GM10266 (cell line): ENCODE data around the gene PRR22.
"Not testable (repeated sequence)": the region's sequence is repeated elsewhere in the genome, so short reads cannot be mapped to it uniquely, and the experiment has no call there.

Experiments used
- DNase-seq: peaks from one replicate; pipeline ENCODE4 v3.0.0; 2012; ENCODE audit errors: extremely low spot score
- TF ChIP-seq, protein P1 (sequence below): IDR thresholded peaks from 2 replicates; pipeline ENCODE4 v1.5.1; 2012; ENCODE audit warnings: mild to moderate bottlenecking, low read depth; ENCODE audit not compliant: control insufficient read depth, insufficient read depth; ENCODE audit errors: missing control alignments

PRR22 gene

DNA sequence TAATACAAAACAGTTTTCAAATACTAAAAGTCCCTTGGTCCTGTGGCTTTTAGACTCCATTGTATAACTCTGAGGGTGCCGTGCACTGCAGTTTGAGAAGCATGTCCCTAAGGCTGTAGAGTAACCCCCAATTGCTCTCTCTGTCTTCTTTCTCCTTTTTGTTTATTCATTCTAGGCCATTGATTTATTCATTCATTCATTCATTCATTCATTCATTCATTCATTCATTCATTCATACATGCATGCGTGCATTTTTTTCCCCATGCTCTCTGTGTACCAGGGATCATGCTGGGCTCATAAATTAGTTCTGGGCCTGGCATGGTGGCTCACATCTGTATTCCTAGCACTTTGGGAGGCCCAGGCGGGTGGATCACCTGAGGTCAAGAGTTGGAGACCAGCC is 19.3 kb downstream of the PRR22 start:
- DNase-seq = no peak
- TF ChIP-seq, protein P1, sequence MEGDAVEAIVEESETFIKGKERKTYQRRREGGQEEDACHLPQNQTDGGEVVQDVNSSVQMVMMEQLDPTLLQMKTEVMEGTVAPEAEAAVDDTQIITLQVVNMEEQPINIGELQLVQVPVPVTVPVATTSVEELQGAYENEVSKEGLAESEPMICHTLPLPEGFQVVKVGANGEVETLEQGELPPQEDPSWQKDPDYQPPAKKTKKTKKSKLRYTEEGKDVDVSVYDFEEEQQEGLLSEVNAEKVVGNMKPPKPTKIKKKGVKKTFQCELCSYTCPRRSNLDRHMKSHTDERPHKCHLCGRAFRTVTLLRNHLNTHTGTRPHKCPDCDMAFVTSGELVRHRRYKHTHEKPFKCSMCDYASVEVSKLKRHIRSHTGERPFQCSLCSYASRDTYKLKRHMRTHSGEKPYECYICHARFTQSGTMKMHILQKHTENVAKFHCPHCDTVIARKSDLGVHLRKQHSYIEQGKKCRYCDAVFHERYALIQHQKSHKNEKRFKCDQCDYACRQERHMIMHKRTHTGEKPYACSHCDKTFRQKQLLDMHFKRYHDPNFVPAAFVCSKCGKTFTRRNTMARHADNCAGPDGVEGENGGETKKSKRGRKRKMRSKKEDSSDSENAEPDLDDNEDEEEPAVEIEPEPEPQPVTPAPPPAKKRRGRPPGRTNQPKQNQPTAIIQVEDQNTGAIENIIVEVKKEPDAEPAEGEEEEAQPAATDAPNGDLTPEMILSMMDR = no peak

DNA sequence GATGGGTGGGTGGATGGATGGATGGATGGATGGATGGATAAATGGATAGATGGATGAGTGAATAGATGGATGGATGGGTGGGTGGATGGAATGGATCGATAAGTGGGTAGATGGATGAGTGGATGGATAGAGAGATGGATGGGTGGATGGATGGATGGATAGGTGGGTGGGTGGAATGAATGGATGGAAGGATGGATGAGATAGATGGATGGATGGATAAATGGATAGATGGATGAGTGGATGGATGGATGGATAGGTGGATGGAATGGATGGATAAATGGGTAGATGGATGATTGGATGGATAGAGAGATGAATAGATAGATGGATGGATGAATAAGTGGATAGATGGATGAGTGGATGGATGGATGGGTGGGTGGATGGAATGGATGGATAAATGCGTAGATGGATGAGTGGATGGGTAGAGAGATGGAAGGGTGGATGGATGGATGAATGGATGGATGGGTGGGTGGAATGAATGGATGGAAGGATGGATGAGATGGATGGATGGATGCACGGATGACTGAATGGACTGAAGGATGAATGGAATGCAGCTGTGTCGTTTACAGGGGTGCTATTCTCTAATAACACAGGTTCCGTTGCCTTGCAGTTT is 21.8 kb downstream of the PRR22 start:
- TF ChIP-seq, protein P1 = no peak
- no peak for DNase-seq

DNA sequence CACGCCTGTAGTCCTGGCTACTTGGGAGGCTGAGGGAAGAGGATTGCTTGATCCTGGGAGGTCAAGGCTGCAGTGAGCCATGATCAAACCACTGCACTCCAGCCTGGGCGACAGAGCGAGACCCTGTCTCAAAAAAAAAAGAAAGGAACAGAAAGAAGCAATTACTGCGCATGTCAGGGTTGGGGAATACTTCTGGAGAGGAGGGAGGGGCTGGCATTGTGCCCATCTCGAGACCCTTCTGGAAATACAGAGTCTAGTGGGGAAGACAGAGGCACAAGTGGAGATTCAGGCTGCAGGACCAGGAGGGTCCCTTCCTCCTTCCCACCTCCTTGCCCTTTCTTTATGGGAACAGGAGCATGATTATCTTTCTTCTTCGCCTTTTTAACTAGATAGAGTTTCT is 30.8 kb downstream of the PRR22 start:
- TF ChIP-seq, protein P1 = no peak
- DNase-seq = no peak

DNA sequence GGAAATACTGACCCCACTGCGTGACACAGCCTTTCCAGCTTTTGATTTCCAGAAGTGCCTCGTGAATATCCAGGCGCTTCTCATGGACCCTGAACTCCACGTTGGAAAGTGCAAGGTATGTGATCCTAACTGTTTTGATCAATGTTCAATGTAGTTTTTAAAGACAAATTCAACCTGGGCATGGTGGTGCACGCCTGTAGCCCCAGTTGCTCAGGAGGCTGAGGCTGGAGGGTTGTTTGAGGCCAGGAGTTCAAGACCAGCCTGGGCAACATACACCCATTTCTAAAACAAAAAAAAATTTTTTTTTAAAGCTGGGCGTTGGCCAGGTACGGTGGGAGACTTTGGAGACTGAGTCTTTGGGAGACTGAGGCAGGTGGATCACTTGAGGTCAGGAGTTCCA is 32.8 kb downstream of the PRR22 start:
- TF ChIP-seq, protein P1 = no peak
- no peak for DNase-seq

DNA sequence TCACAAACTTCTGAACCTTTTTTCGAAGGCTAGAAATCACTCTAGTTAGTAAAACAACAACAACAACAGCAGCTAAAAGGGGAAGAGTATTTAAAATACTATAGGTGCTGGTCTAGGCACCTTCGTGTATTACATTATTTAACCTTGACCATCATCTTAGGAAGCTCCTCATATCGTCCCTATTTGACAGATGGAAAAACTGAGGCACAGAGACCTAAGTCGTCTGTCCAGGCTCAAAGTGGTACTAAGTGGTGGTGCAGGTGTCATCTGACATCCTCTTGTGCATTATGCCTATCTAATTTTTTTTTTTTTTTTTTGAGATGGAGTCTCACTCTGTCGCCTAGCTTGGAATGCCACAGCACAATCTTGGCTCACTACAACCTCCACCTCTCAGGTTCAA is 35.0 kb downstream of the PRR22 start:
- TF ChIP-seq, protein P1 = no peak
- no peak for DNase-seq

DNA sequence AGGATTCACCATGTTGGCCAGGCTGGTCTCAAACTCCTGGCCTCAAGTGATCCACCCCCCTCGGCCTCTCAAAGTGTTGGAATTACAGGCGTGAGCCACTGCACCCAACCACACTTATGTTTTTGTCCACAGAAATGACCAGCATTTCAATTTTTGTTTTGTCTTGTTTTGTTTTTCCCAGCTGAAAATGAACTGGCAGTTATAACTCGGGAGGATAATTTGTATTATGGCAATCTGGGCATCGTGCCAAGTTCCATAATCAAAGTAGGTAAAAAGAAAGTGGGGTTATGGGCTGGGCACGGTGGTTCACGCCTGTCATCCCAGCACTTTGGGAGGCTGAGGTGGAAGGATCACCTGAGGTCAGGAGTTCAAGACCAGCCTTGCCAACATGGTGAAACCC is 35.6 kb downstream of the PRR22 start:
- not testable (repeated sequence) for DNase-seq

DNA sequence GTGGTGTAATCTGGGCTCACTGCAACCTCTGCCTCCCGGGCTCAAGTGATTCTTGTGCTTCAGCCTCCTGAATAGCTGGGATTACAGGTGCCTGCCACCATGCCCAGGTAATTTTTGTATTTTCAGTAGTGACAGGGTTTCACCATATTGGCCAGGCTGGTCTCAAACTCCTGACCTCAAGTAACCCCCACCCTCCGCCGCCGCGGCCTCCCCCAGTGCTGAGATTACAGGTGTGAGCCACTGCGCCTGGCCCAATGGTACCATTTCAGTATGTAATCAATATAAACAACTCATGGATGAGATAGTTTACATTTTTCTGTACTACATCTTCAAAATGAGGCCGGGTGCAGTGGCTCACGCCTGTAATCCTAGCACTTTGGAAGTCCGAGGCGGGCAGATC is 39.5 kb downstream of the PRR22 start:
- DNase-seq = not testable (repeated sequence)

DNA sequence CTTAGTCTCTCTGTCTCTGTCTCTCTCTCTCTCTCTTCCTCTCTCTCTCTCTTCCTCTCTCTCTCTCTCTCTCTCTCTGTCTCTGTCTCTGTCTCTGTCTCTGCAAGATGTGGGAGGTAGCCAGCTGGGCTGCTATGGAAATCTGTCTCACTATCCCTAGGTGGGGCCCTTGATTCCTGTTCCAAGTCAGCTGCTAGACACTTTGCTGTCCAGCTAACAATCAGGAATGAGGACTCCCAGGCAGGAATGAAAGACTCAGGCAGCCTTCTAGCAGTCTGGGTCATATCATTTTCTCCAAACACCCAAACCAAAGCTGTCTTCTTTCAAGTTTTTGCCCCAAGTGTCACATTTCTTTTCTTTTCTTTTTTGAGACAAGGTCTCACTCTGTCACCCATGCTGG is 40.9 kb downstream of the PRR22 start:
- DNase-seq = no peak
- TF ChIP-seq, protein P1 = no peak
